Suprapubic skin (tissue), 4 donors: ENCODE measurements around the gene OSM. TPM values are rescaled to one million over a fixed set of nuclear protein-coding genes. Genes with fewer than 3 reads are reported as not detected.

ENCODE experiments used
- DNase-seq, 2 donors: peaks; one replicate each; pipeline ENCODE4 v3.0.0-alpha.2; 2019; ENCODE audit warnings: low spot score in 2 of 2
- H3K27ac ChIP-seq: fragments of 200-600 bp; sonication (generic); one replicate; pipeline ENCODE4 v1.5.1; 2019
- H3K27me3 ChIP-seq: fragments of 200-600 bp; sonication (generic); one replicate; pipeline ENCODE4 v1.5.1; 2019
- H3K36me3 ChIP-seq: fragments of 200-600 bp; sonication (generic); one replicate; pipeline ENCODE4 v1.5.1; 2019
- H3K4me1 ChIP-seq: fragments of 200-600 bp; sonication (generic); one replicate; pipeline ENCODE4 v1.5.1; 2019
- H3K4me3 ChIP-seq: fragments of 200-600 bp; sonication (generic); one replicate; pipeline ENCODE4 v1.5.1; 2019; ENCODE audit warnings: mild to moderate bottlenecking
- H3K9me3 ChIP-seq: fragments of 200-600 bp; sonication (generic); one replicate; pipeline ENCODE4 v1.5.1; 2019
- EP300 ChIP-seq: sonication (generic); formaldehyde crosslinking; IDR thresholded peaks from one replicate; pipeline ENCODE4 v1.6.1; 2017; ENCODE audit warnings: antibody characterized with exemption
- POLR2A ChIP-seq, 2 donors: fragments of 450-650 bp; IDR thresholded peaks; one replicate each; pipeline ENCODE4 v1.6.1; 2017; ENCODE audit warnings: antibody characterized with exemption in 2 of 2, mild to moderate bottlenecking in 2 of 2, moderate library complexity in 2 of 2
- POLR2AphosphoS5 ChIP-seq, 3 donors: sonication (generic); formaldehyde crosslinking; IDR thresholded peaks; one replicate each; pipeline ENCODE4 v1.6.1; 2017; ENCODE audit warnings: antibody characterized with exemption in 3 of 3
- WGBS: methylation state at CpG from one replicate; pipeline ENCODE4 v1.1.5; 2018; 5-methylcytosine and 5-hydroxymethylcytosine counted together
- total RNA-seq, 4 donors: library from RNA; depleted of rRNA; stranded (reverse); fragments of >200 nt; gene quantifications; one replicate each; pipeline ENCODE4 v1.1.0, GENCODE V29; 2016
- TF ChIP-seq, protein P1 (sequence below), 2 donors: fragments of 200-600 bp in 1 of 2; fragments of 450-650 bp in 1 of 2; sonication (generic) in 1 of 2; IDR thresholded peaks; one replicate each; pipeline ENCODE4 v1.5.1; 2016 to 2019; ENCODE audit warnings: antibody characterized with exemption in 2 of 2, mild to moderate bottlenecking in 1 of 2, moderate library complexity in 1 of 2

OSM gene
- total RNA-seq, 4 donors from 2014 or later = 0.34 TPM; not detected in 3

GRCh38 chr22:30270832-30271231, 4.2 kb upstream of the OSM start:
- H3K36me3 ChIP-seq = no peaks in the 10 kb centered on the region
- H3K27me3 ChIP-seq = no peaks in the 10 kb centered on the region
- WGBS = 88% methylated on average over 16 of the region's 16 CpGs
- H3K4me3 ChIP-seq = no peak overlapping the region
- H3K4me1 ChIP-seq = peaks cover 15% of the 10 kb centered on the region
- H3K27ac ChIP-seq = no peak overlapping the region
- TF ChIP-seq POLR2A (IDR thresholded peaks at IDR 0.05) (peak in 1 of 2 donors; percentile 17), POLR2AphosphoS5 (IDR thresholded peaks at IDR 0.05) (peak in 1 of 3 donors; percentile 15), EP300 (no peak)
- TF ChIP-seq, protein P1, sequence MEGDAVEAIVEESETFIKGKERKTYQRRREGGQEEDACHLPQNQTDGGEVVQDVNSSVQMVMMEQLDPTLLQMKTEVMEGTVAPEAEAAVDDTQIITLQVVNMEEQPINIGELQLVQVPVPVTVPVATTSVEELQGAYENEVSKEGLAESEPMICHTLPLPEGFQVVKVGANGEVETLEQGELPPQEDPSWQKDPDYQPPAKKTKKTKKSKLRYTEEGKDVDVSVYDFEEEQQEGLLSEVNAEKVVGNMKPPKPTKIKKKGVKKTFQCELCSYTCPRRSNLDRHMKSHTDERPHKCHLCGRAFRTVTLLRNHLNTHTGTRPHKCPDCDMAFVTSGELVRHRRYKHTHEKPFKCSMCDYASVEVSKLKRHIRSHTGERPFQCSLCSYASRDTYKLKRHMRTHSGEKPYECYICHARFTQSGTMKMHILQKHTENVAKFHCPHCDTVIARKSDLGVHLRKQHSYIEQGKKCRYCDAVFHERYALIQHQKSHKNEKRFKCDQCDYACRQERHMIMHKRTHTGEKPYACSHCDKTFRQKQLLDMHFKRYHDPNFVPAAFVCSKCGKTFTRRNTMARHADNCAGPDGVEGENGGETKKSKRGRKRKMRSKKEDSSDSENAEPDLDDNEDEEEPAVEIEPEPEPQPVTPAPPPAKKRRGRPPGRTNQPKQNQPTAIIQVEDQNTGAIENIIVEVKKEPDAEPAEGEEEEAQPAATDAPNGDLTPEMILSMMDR (IDR thresholded peaks at IDR 0.05) = no peak
- no peaks in the 10 kb centered on the region for H3K9me3 ChIP-seq
- DNase-seq = no peak

GRCh38 chr22:30268331-30268730, 1.7 kb upstream of the OSM start:
- Histone ChIP-seq H3K4me1 (peaks cover 3% of the 10 kb centered on the region), H3K4me3 (no peak overlapping the region), H3K27me3 (no peaks in the 10 kb centered on the region), H3K27ac (no peak overlapping the region), H3K9me3 (no peaks in the 10 kb centered on the region), H3K36me3 (no peaks in the 10 kb centered on the region)
- DNase-seq = no peak
- 84% methylated on average over 8 of the region's 8 CpGs for WGBS
- no peak for TF ChIP-seq POLR2AphosphoS5 (IDR thresholded peaks at IDR 0.05)

GRCh38 chr22:30267382-30268302, 991 bp upstream of the OSM start:
- H3K4me1 ChIP-seq = peaks cover 8% of the 10 kb centered on the region
- H3K9me3 ChIP-seq = no peaks in the 10 kb centered on the region
- H3K27me3 ChIP-seq = no peaks in the 10 kb centered on the region
- WGBS = 87% methylated on average over 14 of the region's 14 CpGs
- H3K4me3 ChIP-seq = no peak overlapping the region
- no peak overlapping the region for H3K27ac ChIP-seq
- no peak for TF ChIP-seq POLR2A (IDR thresholded peaks at IDR 0.05)
- TF ChIP-seq EP300 = no peak
- TF ChIP-seq POLR2AphosphoS5 (IDR thresholded peaks at IDR 0.05) = no peak
- TF ChIP-seq, protein P1 (IDR thresholded peaks at IDR 0.05) = no peak
- H3K36me3 ChIP-seq = no peaks in the 10 kb centered on the region
- DNase-seq = no peak

GRCh38 chr22:30265823-30266444, 717 bp downstream of the OSM start:
- Histone ChIP-seq H3K36me3 (no peaks in the 10 kb centered on the region), H3K27ac (peak overlapping the region; percentile 15), H3K4me1 (peaks cover 20% of the 10 kb centered on the region), H3K27me3 (no peaks in the 10 kb centered on the region), H3K4me3 (peak overlapping the region; percentile 36), H3K9me3 (no peaks in the 10 kb centered on the region)
- TF ChIP-seq POLR2AphosphoS5 (IDR thresholded peaks at IDR 0.05) (no peak), POLR2A (IDR thresholded peaks at IDR 0.05) (peak in 1 of 2 donors; percentile 19)
- DNase-seq = no peak
- 61% methylated on average over 12 of the region's 24 CpGs for WGBS

DNA sequence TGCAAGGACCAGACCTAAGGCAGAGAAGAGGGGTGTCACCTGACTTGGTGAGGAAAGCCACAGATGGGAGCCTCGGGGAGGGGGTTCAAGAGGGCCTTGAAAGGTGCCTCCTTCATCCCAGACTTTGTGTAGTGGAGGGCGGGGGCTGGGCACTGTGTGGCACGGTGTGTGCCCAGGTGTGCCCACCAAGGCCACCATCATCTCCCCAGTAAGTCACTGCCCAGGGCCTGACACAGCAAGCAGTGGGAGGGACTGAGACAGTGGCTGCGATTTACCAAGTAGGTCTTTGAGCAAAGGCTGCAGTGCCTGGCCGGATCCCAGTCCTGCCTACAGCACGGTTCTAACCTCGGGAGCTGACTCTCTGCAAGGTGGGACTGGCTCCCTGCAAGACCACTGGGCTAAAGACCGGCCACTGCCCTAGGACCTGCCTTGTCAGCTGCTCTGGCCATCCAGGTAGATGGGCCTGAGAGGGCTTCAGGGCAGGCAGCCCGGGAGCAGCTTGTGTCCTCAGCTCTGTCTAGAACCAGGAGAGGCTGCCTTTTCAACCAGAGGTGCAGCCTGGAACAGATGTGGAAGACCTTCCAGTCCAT, 1.4 kb downstream of the OSM start:
- Histone ChIP-seq H3K36me3 (no peaks in the 10 kb centered on the region), H3K9me3 (no peaks in the 10 kb centered on the region), H3K4me1 (peaks cover 20% of the 10 kb centered on the region), H3K4me3 (no peak overlapping the region), H3K27ac (no peak overlapping the region), H3K27me3 (no peaks in the 10 kb centered on the region)
- DNase-seq = no peak
- TF ChIP-seq POLR2A (IDR thresholded peaks at IDR 0.05) (no peak), POLR2AphosphoS5 (IDR thresholded peaks at IDR 0.05) (no peak), EP300 (no peak)
- TF ChIP-seq, protein P1 (IDR thresholded peaks at IDR 0.05) = no peak
- 88% methylated on average over 5 of the region's 9 CpGs for WGBS

- Histone ChIP-seq H3K4me1 (peaks cover 20% of the 10 kb centered on the region), H3K4me3 (no peak overlapping the region), H3K27ac (no peak overlapping the region), H3K36me3 (no peaks in the 10 kb centered on the region), H3K9me3 (no peaks in the 10 kb centered on the region), H3K27me3 (no peaks in the 10 kb centered on the region)
- no peak for DNase-seq
- 100% methylated on average over 1 of the region's 17 CpGs for WGBS
- TF ChIP-seq POLR2A (IDR thresholded peaks at IDR 0.05) = no peak
- TF ChIP-seq POLR2AphosphoS5 (IDR thresholded peaks at IDR 0.05) = no peak
- TF ChIP-seq, protein P1 (IDR thresholded peaks at IDR 0.05) = no peak
- no peak for TF ChIP-seq EP300
These were observed 2.8 kb downstream of the OSM start for GRCh38 chr22:30263883-30264282.
